Central memory CD8-positive, alpha-beta T cell (primary cell): ENCODE data around the gene BPHL.

Source experiments
- ATAC-seq: fragments of 150-1000 bp; cut with Tn5 transposase; replicated peaks from 2 replicates; pipeline ENCODE4 v1.10.0; 2022; ENCODE audit warnings: mild to moderate bottlenecking, moderate FRiP score, moderate number of reproducible peaks; ENCODE audit not compliant: poor library complexity, severe bottlenecking; ENCODE audit errors: extremely low read depth
- DNase-seq, 2 donors: peaks; one replicate each; pipeline ENCODE4 v3.0.0; 2021; ENCODE audit warnings: low spot score in 2 of 2
- H3K27ac Mint-ChIP-seq: one replicate; pipeline ENCODE4 v1.8.0; 2022; ENCODE audit warnings: low read depth, mild to moderate bottlenecking, moderate library complexity, mixed read lengths
- H3K27me3 Mint-ChIP-seq: one replicate; pipeline ENCODE4 v1.8.0; 2022; ENCODE audit warnings: mixed read lengths
- H3K36me3 Mint-ChIP-seq: one replicate; pipeline ENCODE4 v1.8.0; 2022; ENCODE audit warnings: mild to moderate bottlenecking, moderate library complexity, mixed read lengths; ENCODE audit not compliant: insufficient read depth
- H3K4me1 Mint-ChIP-seq: one replicate; pipeline ENCODE4 v1.8.0; 2022; ENCODE audit warnings: mixed read lengths
- H3K4me3 Mint-ChIP-seq: one replicate; pipeline ENCODE4 v1.8.0; 2022; ENCODE audit warnings: mild to moderate bottlenecking, moderate library complexity, mixed read lengths
- H3K9me3 Mint-ChIP-seq: one replicate; pipeline ENCODE4 v1.8.0; 2022; ENCODE audit warnings: mixed read lengths

BPHL gene

GRCh38 chr6:3088968-3089367 is 29.5 kb upstream of the BPHL start:
- H3K36me3 Mint-ChIP-seq, result peaks cover 52% of the 10 kb centered on the region
- ATAC-seq (no peak), DNase-seq (no peak)
- H3K27ac Mint-ChIP-seq, result no peak overlapping the region
- no peaks in the 10 kb centered on the region for H3K9me3 Mint-ChIP-seq
- H3K4me3 Mint-ChIP-seq, result no peak overlapping the region
- H3K4me1 Mint-ChIP-seq, result peaks cover 18% of the 10 kb centered on the region
- no peaks in the 10 kb centered on the region for H3K27me3 Mint-ChIP-seq

- Mint-ChIP-seq H3K27me3 (no peaks in the 10 kb centered on the region), H3K27ac (peak overlapping the region; percentile 70), H3K4me1 (peaks cover 18% of the 10 kb centered on the region), H3K9me3 (no peaks in the 10 kb centered on the region), H3K36me3 (peaks cover 48% of the 10 kb centered on the region), H3K4me3 (no peak overlapping the region)
- DNase-seq (no peak), ATAC-seq (no peak)
Observed at GRCh38 chr6:3090013-3090412, 28.5 kb upstream of the BPHL start.

DNA sequence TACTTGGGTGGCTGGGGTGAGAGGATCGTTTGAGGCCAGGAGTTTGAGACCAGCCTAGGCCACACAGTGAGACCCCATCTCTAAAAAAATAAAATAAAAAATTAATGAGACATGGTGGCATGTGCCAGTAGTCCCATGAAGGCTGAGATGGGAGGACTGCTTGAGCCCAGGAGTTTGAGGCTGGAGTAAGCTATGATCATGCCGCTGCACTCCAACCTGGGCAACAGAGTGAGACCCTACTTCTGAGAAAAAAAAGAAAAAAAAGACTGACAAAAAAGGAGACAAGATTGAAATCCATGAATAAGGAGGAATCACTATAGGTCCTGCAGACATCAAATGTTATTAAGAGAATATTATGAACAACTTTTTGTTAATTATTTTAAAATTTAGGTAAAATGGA is 23.7 kb upstream of the BPHL start:
- DNase-seq, result no peak
- H3K27me3 Mint-ChIP-seq, result no peaks in the 10 kb centered on the region
- H3K4me3 Mint-ChIP-seq, result no peak overlapping the region
- H3K4me1 Mint-ChIP-seq, result peaks cover 8% of the 10 kb centered on the region
- H3K9me3 Mint-ChIP-seq, result no peaks in the 10 kb centered on the region
- peak overlapping the region; percentile 77 for H3K27ac Mint-ChIP-seq
- peaks cover 41% of the 10 kb centered on the region for H3K36me3 Mint-ChIP-seq
- ATAC-seq, result no peak

- no peaks in the 10 kb centered on the region for H3K9me3 Mint-ChIP-seq
- no peak for DNase-seq
- ATAC-seq, result no peak
- H3K27ac Mint-ChIP-seq, result no peak overlapping the region
- no peaks in the 10 kb centered on the region for H3K27me3 Mint-ChIP-seq
- H3K36me3 Mint-ChIP-seq, result peaks cover 75% of the 10 kb centered on the region
- H3K4me1 Mint-ChIP-seq, result peaks cover 15% of the 10 kb centered on the region
- H3K4me3 Mint-ChIP-seq, result no peak overlapping the region
Observed at GRCh38 chr6:3102875-3103274, 15.6 kb upstream of the BPHL start.

- Mint-ChIP-seq H3K9me3 (no peaks in the 10 kb centered on the region), H3K27me3 (no peaks in the 10 kb centered on the region), H3K4me3 (no peak overlapping the region), H3K4me1 (peaks cover 16% of the 10 kb centered on the region), H3K36me3 (peaks cover 75% of the 10 kb centered on the region), H3K27ac (no peak overlapping the region)
- DNase-seq (no peak), ATAC-seq (no peak)
Observed at GRCh38 chr6:3108746-3109414, 9.6 kb upstream of the BPHL start.

- no peak overlapping the region for H3K4me3 Mint-ChIP-seq
- no peak for ATAC-seq
- peaks cover 71% of the 10 kb centered on the region for H3K36me3 Mint-ChIP-seq
- no peak for DNase-seq
- H3K27me3 Mint-ChIP-seq, result no peaks in the 10 kb centered on the region
- no peaks in the 10 kb centered on the region for H3K9me3 Mint-ChIP-seq
- no peak overlapping the region for H3K27ac Mint-ChIP-seq
- peaks cover 16% of the 10 kb centered on the region for H3K4me1 Mint-ChIP-seq
Observed at GRCh38 chr6:3109761-3110160, 8.8 kb upstream of the BPHL start.

GRCh38 chr6:3114377-3114776 is 4.1 kb upstream of the BPHL start:
- H3K27me3 Mint-ChIP-seq, result no peaks in the 10 kb centered on the region
- H3K4me1 Mint-ChIP-seq, result peaks cover 13% of the 10 kb centered on the region
- peaks cover 40% of the 10 kb centered on the region for H3K36me3 Mint-ChIP-seq
- H3K27ac Mint-ChIP-seq, result no peak overlapping the region
- H3K9me3 Mint-ChIP-seq, result no peaks in the 10 kb centered on the region
- H3K4me3 Mint-ChIP-seq, result no peak overlapping the region
- ATAC-seq (no peak), DNase-seq (no peak)

DNA sequence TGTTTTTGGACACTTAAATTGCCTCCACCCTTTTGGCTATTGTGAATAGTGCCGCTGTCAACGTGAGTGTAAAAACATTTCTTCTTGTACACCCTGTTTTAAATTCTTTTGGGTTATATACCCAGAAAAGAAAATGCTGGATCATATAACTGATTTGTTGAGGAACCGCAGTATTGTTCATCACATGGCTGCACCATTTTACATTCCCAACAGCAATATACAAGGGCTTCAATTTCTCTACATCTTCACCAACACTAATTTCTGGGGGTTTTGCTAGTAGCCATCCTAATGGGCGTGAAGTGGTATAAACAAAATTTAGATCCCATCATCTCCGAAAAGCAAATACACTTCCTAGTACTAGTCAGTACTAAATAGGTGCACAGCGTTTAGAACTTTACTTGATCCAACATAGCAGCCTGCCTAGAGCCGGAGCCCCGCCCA is 579 bp upstream of the BPHL start:
- H3K4me1 Mint-ChIP-seq, result peaks cover 15% of the 10 kb centered on the region
- DNase-seq (no peak), ATAC-seq (no peak)
- peak overlapping the region; percentile 92 for H3K4me3 Mint-ChIP-seq
- H3K36me3 Mint-ChIP-seq, result peaks cover 17% of the 10 kb centered on the region
- H3K27me3 Mint-ChIP-seq, result no peaks in the 10 kb centered on the region
- H3K27ac Mint-ChIP-seq, result peak overlapping the region; percentile 91
- H3K9me3 Mint-ChIP-seq, result no peaks in the 10 kb centered on the region

- peaks cover 10% of the 10 kb centered on the region for H3K36me3 Mint-ChIP-seq
- H3K4me3 Mint-ChIP-seq, result peak overlapping the region; percentile 92
- no peaks in the 10 kb centered on the region for H3K9me3 Mint-ChIP-seq
- no peaks in the 10 kb centered on the region for H3K27me3 Mint-ChIP-seq
- ATAC-seq (peak; percentile 21), DNase-seq (no peak)
- no peak overlapping the region for H3K27ac Mint-ChIP-seq
- peaks cover 15% of the 10 kb centered on the region for H3K4me1 Mint-ChIP-seq
Observed at GRCh38 chr6:3119040-3119723, 671 bp downstream of the BPHL start.

- Mint-ChIP-seq H3K27ac (no peak overlapping the region), H3K36me3 (peaks cover 10% of the 10 kb centered on the region), H3K9me3 (no peaks in the 10 kb centered on the region), H3K4me3 (no peak overlapping the region), H3K4me1 (peaks cover 15% of the 10 kb centered on the region), H3K27me3 (no peaks in the 10 kb centered on the region)
- DNase-seq, result no peak
- ATAC-seq, result no peak
Observed at GRCh38 chr6:3120765-3121089, 2.2 kb downstream of the BPHL start.

DNA sequence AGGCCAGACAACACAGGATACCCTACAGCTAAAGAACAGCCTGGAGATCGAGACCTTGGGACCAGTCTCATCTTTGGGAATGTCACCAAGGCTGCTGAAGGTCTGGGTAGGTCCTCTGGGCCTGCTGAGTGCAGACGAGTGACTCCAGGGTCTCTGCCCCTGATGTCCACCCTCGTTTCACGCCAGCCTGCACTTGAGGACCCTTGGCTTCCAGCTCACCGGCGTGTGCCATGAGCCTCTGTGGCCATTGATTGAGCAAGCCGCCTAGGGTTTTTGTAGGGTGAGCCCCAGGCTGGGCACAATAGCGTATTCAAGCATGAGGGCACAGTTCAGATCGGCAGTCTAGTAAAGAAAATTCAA is 4.3 kb downstream of the BPHL start:
- DNase-seq, result no peak
- Mint-ChIP-seq H3K27me3 (no peaks in the 10 kb centered on the region), H3K4me1 (peaks cover 10% of the 10 kb centered on the region), H3K27ac (no peak overlapping the region), H3K9me3 (no peaks in the 10 kb centered on the region), H3K36me3 (peaks cover 10% of the 10 kb centered on the region), H3K4me3 (no peak overlapping the region)
- no peak for ATAC-seq

GRCh38 chr6:3124667-3125066 is 6.2 kb downstream of the BPHL start:
- Mint-ChIP-seq H3K27me3 (no peaks in the 10 kb centered on the region), H3K36me3 (peaks cover 8% of the 10 kb centered on the region), H3K9me3 (no peaks in the 10 kb centered on the region), H3K4me3 (no peak overlapping the region), H3K27ac (no peak overlapping the region), H3K4me1 (no peaks in the 10 kb centered on the region)
- ATAC-seq, result no peak
- DNase-seq, result no peak

DNA sequence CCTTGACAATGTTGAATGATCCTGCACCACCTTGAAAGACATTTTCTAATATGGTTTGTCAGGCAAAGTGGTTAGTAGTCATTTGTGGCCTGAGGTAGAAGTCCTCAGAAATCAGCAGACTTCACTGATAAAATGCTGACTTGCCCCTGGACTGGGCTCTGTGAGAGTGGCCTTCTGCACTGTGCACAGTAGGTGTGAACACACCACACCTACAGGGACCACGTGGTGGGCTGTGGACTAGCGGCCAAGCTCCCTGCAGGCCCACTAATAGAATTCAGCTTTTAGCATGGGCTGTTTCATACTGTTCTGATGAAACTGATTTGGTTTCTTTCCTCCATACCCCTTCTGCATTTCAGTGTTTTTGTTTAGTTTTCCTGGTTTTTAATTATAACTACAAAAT is 7.3 kb downstream of the BPHL start:
- ATAC-seq, result no peak
- no peaks in the 10 kb centered on the region for H3K9me3 Mint-ChIP-seq
- H3K36me3 Mint-ChIP-seq, result peaks cover 8% of the 10 kb centered on the region
- no peak overlapping the region for H3K4me3 Mint-ChIP-seq
- no peaks in the 10 kb centered on the region for H3K4me1 Mint-ChIP-seq
- no peaks in the 10 kb centered on the region for H3K27me3 Mint-ChIP-seq
- H3K27ac Mint-ChIP-seq, result peak overlapping the region; percentile 35
- no peak for DNase-seq
